ENCODE data around the gene SMAD1. TPM values are rescaled to one million over a fixed set of nuclear protein-coding genes. Genes with fewer than 3 reads are reported as not detected.

SMAD1 gene
- total RNA-seq, 1 experiment from 2014 or later, result 23.0 TPM

DNA sequence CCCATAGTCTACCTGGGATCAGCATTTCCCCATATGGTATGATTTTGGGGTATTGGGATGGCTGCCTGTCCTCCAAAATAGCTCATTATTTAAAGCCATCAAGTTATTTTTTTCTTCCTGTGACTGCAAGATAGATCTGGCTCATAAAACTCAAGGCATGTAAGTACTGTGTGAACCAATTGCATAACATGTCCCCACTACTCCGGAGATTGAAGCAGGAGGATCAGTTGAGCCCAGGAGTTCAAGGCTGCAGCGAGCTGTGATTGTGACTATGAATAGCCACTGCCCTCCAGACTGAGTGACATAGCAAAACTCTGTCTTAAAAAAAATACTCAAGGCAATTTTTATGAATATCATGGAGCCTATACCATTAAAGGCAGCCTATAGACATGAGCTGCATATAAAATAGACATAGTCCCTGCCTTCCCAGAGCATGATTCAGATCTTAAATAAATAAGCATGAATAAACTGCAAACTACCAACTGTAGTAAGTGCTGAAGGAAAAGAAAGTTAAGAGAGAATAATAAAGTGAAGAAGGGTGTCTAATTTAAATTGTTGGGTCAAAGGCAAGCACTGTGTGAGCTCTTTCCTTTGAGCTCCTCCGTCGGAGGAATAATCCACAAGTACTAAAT, 120.6 kb downstream of the SMAD1 start:
- no peaks in the 10 kb centered on the region for H3K9me2 ChIP-seq (ENCODE audit: insufficient read depth)
- H3K27me3 ChIP-seq (ENCODE audit: insufficient read depth, low read length), result no peaks in the 10 kb centered on the region
- H3K9me3 ChIP-seq (ENCODE audit: control insufficient read depth in 1 of 2, insufficient read depth in 1 of 2, low read depth in 1 of 2, low read length in 2 of 2), result no peaks in the 10 kb centered on the region; a peak in 1 of 4 replicates
- no peaks in the 10 kb centered on the region for H3K4me1 ChIP-seq (ENCODE audit: control insufficient read depth in 1 of 2, insufficient read depth in 2 of 2, low read length in 2 of 2)
- POLR2A ChIA-PET, result interaction anchor here (1.0 kb wide), 1 partner anchor 15 kb away, joined by 4 read pairs; no protein-coding TSS in a partner anchor
- RAD21 ChIA-PET (ENCODE audit: low non-redundant PET in 1 of 2, low total read pairs in 2 of 2, uncharacterized antibody in 2 of 2, unreplicated experiment in 2 of 2), result no interaction called here
- H3K9ac ChIP-seq (ENCODE audit: low read length), result no peak overlapping the region
- DNase-seq (ENCODE audit: low read depth, low spot score) (no peak), ATAC-seq (no peak)
- no peaks in the 10 kb centered on the region for H4K20me1 ChIP-seq (ENCODE audit: insufficient read depth)
- no peak overlapping the region for H2AFZ ChIP-seq (ENCODE audit: low read depth, low read length, poor library complexity, severe bottlenecking)
- no TSS peak for BruUV-seq (replicated peaks)
- TF ChIP-seq, protein P1, sequence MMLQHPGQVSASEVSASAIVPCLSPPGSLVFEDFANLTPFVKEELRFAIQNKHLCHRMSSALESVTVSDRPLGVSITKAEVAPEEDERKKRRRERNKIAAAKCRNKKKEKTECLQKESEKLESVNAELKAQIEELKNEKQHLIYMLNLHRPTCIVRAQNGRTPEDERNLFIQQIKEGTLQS (IDR thresholded peaks at IDR 0.05), result no peak
- TF ChIP-seq EZH2phosphoT487 (IDR thresholded peaks at IDR 0.05; ENCODE audit: borderline replicate concordance), result no peak
- TF ChIP-seq, protein P2, sequence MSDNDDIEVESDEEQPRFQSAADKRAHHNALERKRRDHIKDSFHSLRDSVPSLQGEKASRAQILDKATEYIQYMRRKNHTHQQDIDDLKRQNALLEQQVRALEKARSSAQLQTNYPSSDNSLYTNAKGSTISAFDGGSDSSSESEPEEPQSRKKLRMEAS (IDR thresholded peaks at IDR 0.05), result no peak
- no peak for TF ChIP-seq ZNF274 (IDR thresholded peaks at IDR 0.05; ENCODE audit: low read depth, low read length)
- no peak for TF ChIP-seq EGR1 (IDR thresholded peaks at IDR 0.05; ENCODE audit: low read depth)
- no peak for TF ChIP-seq ELF1 (IDR thresholded peaks at IDR 0.05; ENCODE audit: borderline replicate concordance, low read depth)
- no peak for TF ChIP-seq ZFX (IDR thresholded peaks at IDR 0.05)
- no peak for TF ChIP-seq JUND (IDR thresholded peaks at IDR 0.05)
- no peak for TF ChIP-seq POLR2A (IDR thresholded peaks at IDR 0.05; ENCODE audit: borderline replicate concordance, extremely low read depth, insufficient read depth, insufficient read length)
- TF ChIP-seq, protein P3, sequence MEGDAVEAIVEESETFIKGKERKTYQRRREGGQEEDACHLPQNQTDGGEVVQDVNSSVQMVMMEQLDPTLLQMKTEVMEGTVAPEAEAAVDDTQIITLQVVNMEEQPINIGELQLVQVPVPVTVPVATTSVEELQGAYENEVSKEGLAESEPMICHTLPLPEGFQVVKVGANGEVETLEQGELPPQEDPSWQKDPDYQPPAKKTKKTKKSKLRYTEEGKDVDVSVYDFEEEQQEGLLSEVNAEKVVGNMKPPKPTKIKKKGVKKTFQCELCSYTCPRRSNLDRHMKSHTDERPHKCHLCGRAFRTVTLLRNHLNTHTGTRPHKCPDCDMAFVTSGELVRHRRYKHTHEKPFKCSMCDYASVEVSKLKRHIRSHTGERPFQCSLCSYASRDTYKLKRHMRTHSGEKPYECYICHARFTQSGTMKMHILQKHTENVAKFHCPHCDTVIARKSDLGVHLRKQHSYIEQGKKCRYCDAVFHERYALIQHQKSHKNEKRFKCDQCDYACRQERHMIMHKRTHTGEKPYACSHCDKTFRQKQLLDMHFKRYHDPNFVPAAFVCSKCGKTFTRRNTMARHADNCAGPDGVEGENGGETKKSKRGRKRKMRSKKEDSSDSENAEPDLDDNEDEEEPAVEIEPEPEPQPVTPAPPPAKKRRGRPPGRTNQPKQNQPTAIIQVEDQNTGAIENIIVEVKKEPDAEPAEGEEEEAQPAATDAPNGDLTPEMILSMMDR (IDR thresholded peaks at IDR 0.05 in 2 of 3, conservative IDR thresholded peaks at IDR 0.05 in 1 of 3; ENCODE audit: borderline replicate concordance in 1 of 3, insufficient read depth in 1 of 3, low read depth in 2 of 3, low read length in 2 of 3), result no peak
- TF ChIP-seq, protein P4, sequence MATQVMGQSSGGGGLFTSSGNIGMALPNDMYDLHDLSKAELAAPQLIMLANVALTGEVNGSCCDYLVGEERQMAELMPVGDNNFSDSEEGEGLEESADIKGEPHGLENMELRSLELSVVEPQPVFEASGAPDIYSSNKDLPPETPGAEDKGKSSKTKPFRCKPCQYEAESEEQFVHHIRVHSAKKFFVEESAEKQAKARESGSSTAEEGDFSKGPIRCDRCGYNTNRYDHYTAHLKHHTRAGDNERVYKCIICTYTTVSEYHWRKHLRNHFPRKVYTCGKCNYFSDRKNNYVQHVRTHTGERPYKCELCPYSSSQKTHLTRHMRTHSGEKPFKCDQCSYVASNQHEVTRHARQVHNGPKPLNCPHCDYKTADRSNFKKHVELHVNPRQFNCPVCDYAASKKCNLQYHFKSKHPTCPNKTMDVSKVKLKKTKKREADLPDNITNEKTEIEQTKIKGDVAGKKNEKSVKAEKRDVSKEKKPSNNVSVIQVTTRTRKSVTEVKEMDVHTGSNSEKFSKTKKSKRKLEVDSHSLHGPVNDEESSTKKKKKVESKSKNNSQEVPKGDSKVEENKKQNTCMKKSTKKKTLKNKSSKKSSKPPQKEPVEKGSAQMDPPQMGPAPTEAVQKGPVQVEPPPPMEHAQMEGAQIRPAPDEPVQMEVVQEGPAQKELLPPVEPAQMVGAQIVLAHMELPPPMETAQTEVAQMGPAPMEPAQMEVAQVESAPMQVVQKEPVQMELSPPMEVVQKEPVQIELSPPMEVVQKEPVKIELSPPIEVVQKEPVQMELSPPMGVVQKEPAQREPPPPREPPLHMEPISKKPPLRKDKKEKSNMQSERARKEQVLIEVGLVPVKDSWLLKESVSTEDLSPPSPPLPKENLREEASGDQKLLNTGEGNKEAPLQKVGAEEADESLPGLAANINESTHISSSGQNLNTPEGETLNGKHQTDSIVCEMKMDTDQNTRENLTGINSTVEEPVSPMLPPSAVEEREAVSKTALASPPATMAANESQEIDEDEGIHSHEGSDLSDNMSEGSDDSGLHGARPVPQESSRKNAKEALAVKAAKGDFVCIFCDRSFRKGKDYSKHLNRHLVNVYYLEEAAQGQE (IDR thresholded peaks at IDR 0.05; ENCODE audit: low read depth), result no peak
- no peak for TF ChIP-seq CBX3 (IDR thresholded peaks at IDR 0.05; ENCODE audit: low read depth)
- no peak for TF ChIP-seq SRF (IDR thresholded peaks at IDR 0.05; ENCODE audit: low read depth)
- TF ChIP-seq FOSL1 (IDR thresholded peaks at IDR 0.05; ENCODE audit: low read depth), result no peak
- no peak for TF ChIP-seq SP1 (IDR thresholded peaks at IDR 0.05; ENCODE audit: low read depth)
- intact Hi-C loops (cut with micrococcal nuclease), result no loop called here
- H3K36me3 ChIP-seq (ENCODE audit: control insufficient read depth in 1 of 2, insufficient read depth in 2 of 2, low read length in 2 of 2), result no peaks in the 10 kb centered on the region
- H3K4me3 ChIP-seq (replicated peaks in 1 of 2; ENCODE audit: low read depth in 1 of 2, low read length in 2 of 2), result no peak overlapping the region
- CTCF ChIA-PET, result interaction anchor here (0.8 to 1.2 kb wide), 2 partner anchors 15 to 385 kb away, joined by 3 to 5 read pairs; no protein-coding TSS in a partner anchor
- no peaks in the 10 kb centered on the region for H3K79me2 ChIP-seq (ENCODE audit: insufficient read depth, low read length)
- H3K4me2 ChIP-seq (ENCODE audit: low read length), result no peak overlapping the region
- no peak overlapping the region for H3K27ac ChIP-seq (ENCODE audit: low read depth, low read length)

Measured in HCT116 (cell line).